Sigmoid colon (tissue), 4 donors: ENCODE data around the gene ZNF791.

Experiments used
- POLR2AphosphoS5 ChIP-seq, 4 donors: sonication (generic); formaldehyde crosslinking; IDR thresholded peaks; one replicate each; pipeline ENCODE4 v1.6.1; 2017; ENCODE audit warnings: antibody characterized with exemption in 4 of 4
- TF ChIP-seq, protein P1 (sequence below), 4 experiments: fragments of 450-650 bp in 3 of 4; fragments of 200-600 bp in 1 of 4; IDR thresholded peaks; one replicate each; pipeline ENCODE4 v1.5.1; 2016 to 2019; ENCODE audit warnings: antibody characterized with exemption in 4 of 4, mild to moderate bottlenecking in 3 of 4, moderate library complexity in 2 of 4

DNA sequence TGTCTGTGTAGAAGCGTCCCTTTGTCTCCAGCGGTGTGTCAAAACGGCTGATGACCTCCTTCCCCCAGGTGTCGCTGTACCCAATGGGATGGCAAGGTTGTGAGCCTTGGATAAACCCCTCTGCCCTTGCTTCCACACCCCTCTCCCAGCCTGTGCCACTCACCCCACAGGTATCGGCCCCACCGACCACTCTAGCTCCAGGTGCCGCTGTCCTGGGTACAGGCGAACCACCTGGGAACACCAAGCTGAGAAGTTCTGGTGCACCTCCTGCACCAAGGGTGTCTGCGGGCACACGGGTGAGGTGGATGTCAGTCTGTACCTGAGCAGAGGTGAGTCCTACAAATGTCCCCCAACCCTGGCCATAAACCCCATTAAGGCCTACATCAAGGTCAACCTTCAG, 39.2 kb downstream of the ZNF791 start:
- TF ChIP-seq, protein P1, sequence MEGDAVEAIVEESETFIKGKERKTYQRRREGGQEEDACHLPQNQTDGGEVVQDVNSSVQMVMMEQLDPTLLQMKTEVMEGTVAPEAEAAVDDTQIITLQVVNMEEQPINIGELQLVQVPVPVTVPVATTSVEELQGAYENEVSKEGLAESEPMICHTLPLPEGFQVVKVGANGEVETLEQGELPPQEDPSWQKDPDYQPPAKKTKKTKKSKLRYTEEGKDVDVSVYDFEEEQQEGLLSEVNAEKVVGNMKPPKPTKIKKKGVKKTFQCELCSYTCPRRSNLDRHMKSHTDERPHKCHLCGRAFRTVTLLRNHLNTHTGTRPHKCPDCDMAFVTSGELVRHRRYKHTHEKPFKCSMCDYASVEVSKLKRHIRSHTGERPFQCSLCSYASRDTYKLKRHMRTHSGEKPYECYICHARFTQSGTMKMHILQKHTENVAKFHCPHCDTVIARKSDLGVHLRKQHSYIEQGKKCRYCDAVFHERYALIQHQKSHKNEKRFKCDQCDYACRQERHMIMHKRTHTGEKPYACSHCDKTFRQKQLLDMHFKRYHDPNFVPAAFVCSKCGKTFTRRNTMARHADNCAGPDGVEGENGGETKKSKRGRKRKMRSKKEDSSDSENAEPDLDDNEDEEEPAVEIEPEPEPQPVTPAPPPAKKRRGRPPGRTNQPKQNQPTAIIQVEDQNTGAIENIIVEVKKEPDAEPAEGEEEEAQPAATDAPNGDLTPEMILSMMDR (IDR thresholded peaks at IDR 0.05): no peak
- no peak for TF ChIP-seq POLR2AphosphoS5 (IDR thresholded peaks at IDR 0.05)
